SHP77 treated with DMSO at 0.1 percent for 48 hours (cell line): ENCODE results near the gene UNC45A.
A peak's percentile ranks its signal among the peaks of the same experiment; 100 is the strongest.

Source experiments
- DNase-seq: peaks from one replicate; lab custom pipeline; 2025; lab: John Stamatoyannopoulos, UW

UNC45A gene

GRCh38 chr15:90946538-90946937, 11.5 kb downstream of the UNC45A start:
- DNase-seq: no peak

GRCh38 chr15:90946941-90947576, 12.0 kb downstream of the UNC45A start:
- no peak for DNase-seq

- no peak for DNase-seq
Observed at GRCh38 chr15:90947577-90948357, 12.7 kb downstream of the UNC45A start.

GRCh38 chr15:90948506-90948905, 13.4 kb downstream of the UNC45A start:
- no peak for DNase-seq

- no peak for DNase-seq
Observed at GRCh38 chr15:90949979-90950675, 15.0 kb downstream of the UNC45A start.

- DNase-seq: no peak
Observed at GRCh38 chr15:90950676-90951075, 15.6 kb downstream of the UNC45A start.

- DNase-seq: no peak
Observed at GRCh38 chr15:90952901-90953677, 18.0 kb downstream of the UNC45A start.

GRCh38 chr15:90953947-90954711, 19.0 kb downstream of the UNC45A start:
- DNase-seq: no peak

GRCh38 chr15:90954712-90955623, 19.9 kb downstream of the UNC45A start, which contains the start of gene RCCD1:
RCCD1 (plus strand) TSS chr15:90954884; CDS start chr15:90956735, 1,851 bp downstream.
- peak; percentile 94 for DNase-seq

GRCh38 chr15:90955624-90956273, 20.7 kb downstream of the UNC45A start:
- no peak for DNase-seq

- peak; percentile 48 for DNase-seq
Observed at GRCh38 chr15:90956274-90957030, 21.4 kb downstream of the UNC45A start.

- DNase-seq: no peak
Observed at GRCh38 chr15:90957031-90957790, 22.1 kb downstream of the UNC45A start.

- no peak for DNase-seq
Observed at GRCh38 chr15:90957791-90958190, 22.7 kb downstream of the UNC45A start.

- DNase-seq: no peak
Observed at GRCh38 chr15:90959028-90959595, 24.0 kb downstream of the UNC45A start.

- DNase-seq: no peak
Observed at GRCh38 chr15:90959894-90960293, 24.8 kb downstream of the UNC45A start.

- DNase-seq: no peak
Observed at GRCh38 chr15:90960298-90961091, 25.4 kb downstream of the UNC45A start.

GRCh38 chr15:90962021-90962420, 26.9 kb downstream of the UNC45A start:
- no peak for DNase-seq
